Measurements from ENCODE around the gene CAMK1D. TPM values are rescaled to one million over a fixed set of nuclear protein-coding genes. Genes with fewer than 3 reads are reported as not detected.
"Not testable (repeated sequence)": the region's sequence is repeated elsewhere in the genome, so short reads cannot be mapped to it uniquely, and the experiment has no call there.

Gene CAMK1D
- polyA plus RNA-seq, 1 experiment = 8.2 TPM

GRCh38 chr10:12542133-12542670, 192.9 kb downstream of the CAMK1D start:
- CTCF ChIA-PET = interaction anchor here (0.6 kb wide), 1 partner anchor 278 kb away, joined by 3 read pairs; no protein-coding TSS in a partner anchor
- POLR2A ChIA-PET = no interaction called here

GRCh38 chr10:12543589-12543988, 194.2 kb downstream of the CAMK1D start:
- ChIA-PET POLR2A (no interaction called here), CTCF (no interaction called here)
- TF ChIP-seq CTCF (IDR thresholded peaks at IDR 0.05; ENCODE audit: low read depth, low read length) = no peak
- no peak overlapping the region for H3K27ac ChIP-seq (ENCODE audit: low read depth, low read length)
- no peaks in the 10 kb centered on the region for H3K27me3 ChIP-seq (ENCODE audit: control insufficient read depth, insufficient read depth, low read length)
- DNase-seq (ENCODE audit: low read depth, low spot score) = no peak
- H3K9me3 ChIP-seq (ENCODE audit: control insufficient read depth, insufficient read depth, low read length) = peaks cover 3% of the 10 kb centered on the region
- H3K4me3 ChIP-seq (ENCODE audit: low read depth, low read length) = no peak overlapping the region

More at GRCh38 chr10:12542133-12542670, 192.9 kb downstream of the CAMK1D start:
- peaks cover 3% of the 10 kb centered on the region for H3K9me3 ChIP-seq (ENCODE audit: control insufficient read depth, insufficient read depth, low read length)
- H3K4me3 ChIP-seq (ENCODE audit: low read depth, low read length) = no peak overlapping the region
- no peak for DNase-seq (ENCODE audit: low read depth, low spot score)
- TF ChIP-seq CTCF (IDR thresholded peaks at IDR 0.05; ENCODE audit: low read depth, low read length) = no peak
- no peak overlapping the region for H3K27ac ChIP-seq (ENCODE audit: low read depth, low read length)
- H3K27me3 ChIP-seq (ENCODE audit: control insufficient read depth, insufficient read depth, low read length) = no peaks in the 10 kb centered on the region

DNA sequence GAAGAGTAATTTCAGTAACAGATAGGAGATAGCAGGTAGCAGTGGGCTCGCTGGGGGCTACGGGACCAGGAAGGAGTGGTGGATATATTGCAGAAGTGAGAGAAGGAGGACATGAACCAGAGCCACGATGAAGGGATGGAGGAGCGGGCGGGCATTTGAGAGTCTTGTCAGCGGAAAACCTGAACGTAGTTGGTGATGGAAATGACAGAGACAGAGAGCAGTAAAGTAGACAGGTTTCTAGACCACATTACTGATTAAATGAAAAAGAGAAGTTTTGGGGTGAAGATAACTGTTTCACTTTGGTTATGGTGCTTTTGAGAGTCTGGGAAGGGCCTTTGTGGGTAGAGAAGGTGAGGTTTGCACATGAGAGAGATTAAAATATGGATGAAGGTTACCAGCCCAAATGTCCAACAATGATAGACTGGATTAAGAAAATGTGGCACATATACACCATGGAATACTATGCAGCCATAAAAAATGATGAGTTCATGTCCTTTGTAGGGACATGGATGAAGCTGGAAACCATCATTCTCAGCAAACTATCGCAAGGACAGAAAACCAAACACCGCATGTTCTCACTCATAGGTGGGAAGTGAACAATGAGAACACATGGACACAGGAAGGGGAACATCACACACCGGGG, 196.9 kb downstream of the CAMK1D start:
- H3K27me3 ChIP-seq (ENCODE audit: control insufficient read depth, insufficient read depth, low read length); H3K9me3 ChIP-seq (ENCODE audit: control insufficient read depth, insufficient read depth, low read length); POLR2A ChIA-PET; H3K27ac ChIP-seq (ENCODE audit: low read depth, low read length); DNase-seq (ENCODE audit: low read depth, low spot score); H3K4me3 ChIP-seq (ENCODE audit: low read depth, low read length); CTCF ChIA-PET: not testable (repeated sequence)

DNA sequence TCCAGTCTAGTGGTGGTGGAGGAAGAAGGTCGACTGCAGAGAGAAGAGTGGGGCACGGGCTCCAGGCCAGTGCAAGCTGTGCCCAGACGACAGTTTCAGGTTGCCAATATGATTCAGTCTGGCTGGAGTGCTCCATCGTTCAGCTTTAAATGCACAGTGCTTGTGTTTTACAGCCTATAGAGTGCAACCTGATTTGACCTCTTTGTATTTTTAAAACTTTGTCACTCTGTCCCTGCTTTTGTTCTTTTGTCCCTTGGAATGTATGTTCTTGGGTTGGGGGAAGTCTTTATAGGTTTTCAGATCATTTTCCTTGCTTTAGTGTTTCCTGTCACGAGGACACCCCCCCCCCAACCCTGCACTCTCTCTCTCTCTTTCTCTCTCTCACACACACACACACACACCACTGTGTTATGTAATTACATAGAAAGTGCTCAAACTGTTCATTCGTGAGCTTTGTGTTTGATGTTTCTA, 198.0 kb downstream of the CAMK1D start:
- DNase-seq (ENCODE audit: low read depth, low spot score) = no peak
- Histone ChIP-seq H3K9me3 (ENCODE audit: control insufficient read depth, insufficient read depth, low read length) (peaks cover 9% of the 10 kb centered on the region), H3K27ac (ENCODE audit: low read depth, low read length) (no peak overlapping the region), H3K27me3 (ENCODE audit: control insufficient read depth, insufficient read depth, low read length) (no peaks in the 10 kb centered on the region), H3K4me3 (ENCODE audit: low read depth, low read length) (no peak overlapping the region)
- no peak for TF ChIP-seq CTCF (IDR thresholded peaks at IDR 0.05; ENCODE audit: low read depth, low read length)
- POLR2A ChIA-PET = no interaction called here
- CTCF ChIA-PET = no interaction called here

- CTCF ChIA-PET = no interaction called here
- H3K27me3 ChIP-seq (ENCODE audit: control insufficient read depth, insufficient read depth, low read length) = no peaks in the 10 kb centered on the region
- POLR2A ChIA-PET = no interaction called here
- H3K9me3 ChIP-seq (ENCODE audit: control insufficient read depth, insufficient read depth, low read length) = peaks cover 9% of the 10 kb centered on the region
- H3K4me3 ChIP-seq (ENCODE audit: low read depth, low read length) = no peak overlapping the region
- DNase-seq (ENCODE audit: low read depth, low spot score) = no peak
- no peak overlapping the region for H3K27ac ChIP-seq (ENCODE audit: low read depth, low read length)
- TF ChIP-seq CTCF (IDR thresholded peaks at IDR 0.05; ENCODE audit: low read depth, low read length) = no peak
These were observed 199.9 kb downstream of the CAMK1D start for GRCh38 chr10:12549297-12549696.

Data from AG04450 (cell line).